SK-N-SH (cell line): ENCODE measurements around the gene ABHD11. TPM values are rescaled to one million over a fixed set of nuclear protein-coding genes. Genes with fewer than 3 reads are reported as not detected.

Experiments
- CTCF ChIA-PET: fragments of 300-600, 350-600 bp; formaldehyde crosslinking; extraction: SDS; loops from one replicate; lab custom pipeline; 2021; lab: Yijun Ruan, JAX
- POLR2A ChIA-PET: fragments of 350-600 bp; sonication (Branson Sonifier 250); formaldehyde crosslinking; extraction: SDS; loops from one replicate; lab custom pipeline; 2020; ENCODE audit warnings: antibody characterized with exemption, inconsistent platforms; lab: Yijun Ruan, JAX
- DNase-seq: peaks from one replicate; pipeline ENCODE4 v3.0.0; 2012
- H2AFZ ChIP-seq: fragments of 200-600 bp; sonication (generic); 2 replicates; pipeline ENCODE4 v1.8.1; 2016; ENCODE audit warnings: antibody characterized with exemption, mild to moderate bottlenecking, low read depth
- H3F3A ChIP-seq: fragments of 200-600 bp; sonication (generic); replicated peaks from 2 replicates; pipeline ENCODE3; 2016; ENCODE audit warnings: antibody characterized with exemption, mild to moderate bottlenecking; ENCODE audit not compliant: insufficient read depth
- H3K27ac ChIP-seq, 2 experiments: fragments of 200-500 bp in 1 of 2; fragments of 200-600 bp in 1 of 2; sonication (Bioruptor generic) in 1 of 2; sonication (generic), shearing (Covaris generic) in 1 of 2; 2 replicates each; pipeline versions ENCODE4 v1.5.1 to v1.6.1; 2014 to 2016; ENCODE audit warnings: low read depth in 2 of 2, inconsistent platforms in 1 of 2, low read length in 1 of 2, mild to moderate bottlenecking in 1 of 2, mixed read lengths in 1 of 2
- H3K27me3 ChIP-seq: fragments of 200-600 bp; sonication (generic), shearing (Covaris generic); 2 replicates; pipeline ENCODE4 v1.6.1; 2016; ENCODE audit warnings: mixed run types; ENCODE audit not compliant: insufficient read depth
- H3K36me3 ChIP-seq, 2 experiments: fragments of 200-500 bp in 1 of 2; fragments of 200-600 bp in 1 of 2; sonication (Bioruptor generic) in 1 of 2; sonication (generic) in 1 of 2; replicated peaks in 1 of 2; 2 replicates each; pipeline versions ENCODE3 to v1.5.1; 2014 to 2016; ENCODE audit warnings: low read length in 1 of 2, mild to moderate bottlenecking in 1 of 2; ENCODE audit not compliant: insufficient read depth in 2 of 2, control insufficient read depth in 1 of 2
- H3K4me1 ChIP-seq, 2 experiments: fragments of 200-500 bp in 1 of 2; fragments of 200-600 bp in 1 of 2; sonication (Bioruptor generic) in 1 of 2; sonication (generic), shearing (Covaris generic) in 1 of 2; 2 replicates each; pipeline versions ENCODE4 v1.5.1 to v1.6.1; 2014 to 2016; ENCODE audit warnings: low read depth in 1 of 2, low read length in 1 of 2, mixed run types in 1 of 2; ENCODE audit not compliant: insufficient read depth in 2 of 2, control insufficient read depth in 1 of 2
- H3K4me2 ChIP-seq: fragments of 200-600 bp; sonication (generic), shearing (Covaris generic); 2 replicates; pipeline ENCODE4 v1.6.1; 2017; ENCODE audit warnings: mixed run types
- H3K4me3 ChIP-seq, 2 experiments: fragments of 200-500 bp in 1 of 2; fragments of 200-600 bp in 1 of 2; sonication (Bioruptor generic) in 1 of 2; sonication (generic), shearing (Covaris generic) in 1 of 2; 2 replicates each; pipeline versions ENCODE4 v1.5.1 to v1.8.1; 2014 to 2016; ENCODE audit warnings: low read depth in 2 of 2, inconsistent platforms in 1 of 2, low read length in 1 of 2, mild to moderate bottlenecking in 1 of 2, mixed read lengths in 1 of 2, moderate library complexity in 1 of 2
- H3K79me2 ChIP-seq: fragments of 200-600 bp; sonication (generic); 2 replicates; pipeline ENCODE4 v1.8.1; 2017; ENCODE audit warnings: mild to moderate bottlenecking; ENCODE audit not compliant: insufficient read depth
- H3K9ac ChIP-seq: fragments of 200-600 bp; sonication (generic); 2 replicates; pipeline ENCODE4 v1.6.1; 2017; ENCODE audit warnings: mixed run types
- H3K9me2 ChIP-seq: fragments of 200-600 bp; sonication (generic); 2 replicates; pipeline ENCODE4 v1.6.1; 2017; ENCODE audit warnings: mixed run types
- H3K9me3 ChIP-seq: fragments of 200-600 bp; sonication (generic); 2 replicates; pipeline ENCODE4 v1.6.1; 2017; ENCODE audit warnings: mixed run types, mild to moderate bottlenecking, moderate library complexity
- H4K20me1 ChIP-seq: fragments of 200-600 bp; sonication (generic); 2 replicates; pipeline ENCODE4 v1.6.1; 2017; ENCODE audit warnings: mild to moderate bottlenecking, mixed run types; ENCODE audit not compliant: insufficient read depth
- CTCF ChIP-seq: fragments of 200-600 bp; sonication (generic); IDR thresholded peaks from 2 replicates; pipeline ENCODE4 v1.6.1; 2017; ENCODE audit warnings: antibody characterized with exemption, mild to moderate bottlenecking, moderate library complexity
- FOSL2 ChIP-seq: IDR thresholded peaks from 2 replicates; pipeline ENCODE4 v1.4.0; 2012; ENCODE audit warnings: low read depth, mild to moderate bottlenecking, moderate library complexity, borderline replicate concordance
- FOXJ3 ChIP-seq: sonication (generic); formaldehyde crosslinking; IDR thresholded peaks from 2 replicates; pipeline ENCODE4 v1.5.1; 2020; ENCODE audit warnings: mild to moderate bottlenecking, missing genetic modification reagents
- IRF3 ChIP-seq: fragments of 150-350 bp; IDR thresholded peaks from 2 replicates; pipeline ENCODE4 v1.6.1; 2016; ENCODE audit warnings: mild to moderate bottlenecking, low read depth, low read length
- MAX ChIP-seq: IDR thresholded peaks from 2 replicates; pipeline ENCODE4 v1.4.0; 2012; ENCODE audit warnings: low read depth
- MEF2A ChIP-seq: IDR thresholded peaks from 2 replicates; pipeline ENCODE4 v1.4.0; 2012; ENCODE audit warnings: low read depth, borderline replicate concordance
- NFIC ChIP-seq: IDR thresholded peaks from 2 replicates; pipeline ENCODE4 v1.4.0; 2012; ENCODE audit warnings: borderline replicate concordance
- NRF1 ChIP-seq: IDR thresholded peaks from 2 replicates; pipeline ENCODE4 v1.6.1; 2012; ENCODE audit warnings: low read depth, mild to moderate bottlenecking, low read length
- PBX3 ChIP-seq: IDR thresholded peaks from 2 replicates; pipeline ENCODE4; 2012
- RXRA ChIP-seq: IDR thresholded peaks from 2 replicates; pipeline ENCODE4 v1.4.0; 2012; ENCODE audit warnings: low read depth, mild to moderate bottlenecking, borderline replicate concordance
- TAF1 ChIP-seq: IDR thresholded peaks from 2 replicates; pipeline ENCODE4 v1.6.1; 2012; ENCODE audit warnings: low read depth, mild to moderate bottlenecking, low read length, moderate library complexity, borderline replicate concordance
- ZBTB33 ChIP-seq: IDR thresholded peaks from 2 replicates; pipeline ENCODE4 v1.4.0; 2012; ENCODE audit warnings: low read depth, borderline replicate concordance
- WGBS: methylation state at CpG from one replicate; pipeline ENCODE4 v1.1.6; 2017; ENCODE audit warnings: low lambda C conversion rate; 5-methylcytosine and 5-hydroxymethylcytosine counted together
- polyA plus RNA-seq, 3 experiments: library from polyadenylated mRNA; depleted of rRNA; stranded (reverse); fragments of >200 nt; gene quantifications; 2 replicates each; pipeline ENCODE4 v1.2.3, GENCODE V29; 2012

ABHD11 gene
- polyA plus RNA-seq, 1 of the 3 experiments (the other 2 are of a cell fraction): 29.9 TPM

GRCh38 chr7:73732397-73732796, 6.2 kb downstream of the ABHD11 start:
- peaks cover 16% of the 10 kb centered on the region; the same call in 1 of the 2 replicates for H3K79me2 ChIP-seq
- H3K27me3 ChIP-seq: no peaks in the 10 kb centered on the region
- H2AFZ ChIP-seq: no peak overlapping the region
- no peaks in the 10 kb centered on the region for H3K9me3 ChIP-seq
- ChIA-PET CTCF (interaction anchor here (0.7 to 12.8 kb wide), 7 partner anchors 13 to 125 kb away, joined by 3 to 272 read pairs (median 4); partner anchors contain the start of genes STX1A and VPS37D), POLR2A (no interaction called here)
- peaks cover 5% of the 10 kb centered on the region for H3F3A ChIP-seq
- peaks cover 1 to 5% of the 10 kb centered on the region in 2 experiments; a peak in 2 of 4 replicates for H3K4me1 ChIP-seq
- H4K20me1 ChIP-seq: no peaks in the 10 kb centered on the region
- no peaks in the 10 kb centered on the region for H3K9me2 ChIP-seq
- H3K4me2 ChIP-seq: no peak overlapping the region
- DNase-seq: no peak
- H3K4me3 ChIP-seq: no peak overlapping the region
- no peak for TF ChIP-seq MEF2A
- no peak for TF ChIP-seq FOSL2
- TF ChIP-seq NFIC: no peak
- TF ChIP-seq FOXJ3 (CRISPR knock-in tag): no peak
- no peak for TF ChIP-seq TAF1
- TF ChIP-seq IRF3: no peak
- TF ChIP-seq CTCF: no peak
- TF ChIP-seq RXRA: no peak
- TF ChIP-seq ZBTB33: no peak
- no peak for TF ChIP-seq MAX
- no peak for TF ChIP-seq PBX3
- TF ChIP-seq NRF1: no peak
- TF ChIP-seq, all 33 proteins: peak for 0
- Histone ChIP-seq H3K9ac (no peak overlapping the region), H3K27ac (no peak overlapping the region), H3K36me3 (peaks cover 5 to 9% of the 10 kb centered on the region in 2 experiments)
- 26% methylated on average over 2 of the region's 2 CpGs for WGBS
